ENCODE measurements around the gene ALKBH6. TPM values are rescaled to one million over a fixed set of nuclear protein-coding genes. Genes with fewer than 3 reads are reported as not detected.
"Not testable (repeated sequence)": the region's sequence is repeated elsewhere in the genome, so short reads cannot be mapped to it uniquely, and the experiment has no call there.

ALKBH6 gene
- total RNA-seq, 1 donor from 2014 or later, result 10.6 TPM

GRCh38 chr19:35992907-35993765 lies 20.9 kb downstream of the ALKBH6 start:
- no peak for DNase-seq (ENCODE audit: low read depth)

- DNase-seq (ENCODE audit: low read depth), result peak; percentile 75
These were observed 22.1 kb downstream of the ALKBH6 start for GRCh38 chr19:35991731-35992450.

- no peak for DNase-seq (ENCODE audit: low read depth)
These were observed 23.0 kb downstream of the ALKBH6 start for GRCh38 chr19:35990771-35991730.

- no peak for DNase-seq (ENCODE audit: low read depth)
These were observed 23.9 kb downstream of the ALKBH6 start for GRCh38 chr19:35990156-35990555.

GRCh38 chr19:35988824-35989223 lies 25.2 kb downstream of the ALKBH6 start:
- DNase-seq (ENCODE audit: low read depth), result no peak

- DNase-seq (ENCODE audit: low read depth), result no peak
These were observed 26.5 kb downstream of the ALKBH6 start for GRCh38 chr19:35987571-35987896.

- DNase-seq (ENCODE audit: low read depth), result no peak
These were observed 27.1 kb downstream of the ALKBH6 start for GRCh38 chr19:35986664-35987570.

- no peak for DNase-seq (ENCODE audit: low read depth)
These were observed 27.9 kb downstream of the ALKBH6 start for GRCh38 chr19:35986111-35986510.

GRCh38 chr19:35983177-35983576 lies 30.8 kb downstream of the ALKBH6 start:
- no peak for DNase-seq (ENCODE audit: low read depth)

- DNase-seq (ENCODE audit: low read depth), result not testable (repeated sequence)
These were observed 33.0 kb downstream of the ALKBH6 start for GRCh38 chr19:35980997-35981396.

GRCh38 chr19:35978832-35979365 lies 35.1 kb downstream of the ALKBH6 start:
- DNase-seq (ENCODE audit: low read depth), result no peak

GRCh38 chr19:35978271-35978670 lies 35.7 kb downstream of the ALKBH6 start:
- no peak for DNase-seq (ENCODE audit: low read depth)

- no peak for DNase-seq (ENCODE audit: low read depth)
These were observed 36.4 kb downstream of the ALKBH6 start for GRCh38 chr19:35977446-35978222.

GRCh38 chr19:35975608-35976214 lies 38.3 kb downstream of the ALKBH6 start:
- peak; percentile 11 for DNase-seq (ENCODE audit: low read depth)

GRCh38 chr19:35973487-35973886 lies 40.5 kb downstream of the ALKBH6 start:
- DNase-seq (ENCODE audit: low read depth), result no peak

GRCh38 chr19:35966771-35967170 lies 47.2 kb downstream of the ALKBH6 start:
- DNase-seq (ENCODE audit: low read depth), result no peak

- DNase-seq (ENCODE audit: low read depth), result peak; percentile 40
These were observed 50.5 kb downstream of the ALKBH6 start for GRCh38 chr19:35963514-35963913.

GRCh38 chr19:35960432-35960972 lies 53.5 kb downstream of the ALKBH6 start:
- no peak for DNase-seq (ENCODE audit: low read depth)

- no peak for DNase-seq (ENCODE audit: low read depth)
These were observed 54.1 kb downstream of the ALKBH6 start for GRCh38 chr19:35959968-35960320.

Data from renal cortical epithelial cell (primary cell).